Panc1 (cell line): ENCODE data around the gene CNTN4.

Experiments used
- POLR2AphosphoS5 ChIP-seq: IDR thresholded peaks from 2 replicates; pipeline ENCODE4 v1.6.1; 2012; ENCODE audit warnings: mild to moderate bottlenecking, low read depth, low read length, moderate library complexity
- SIN3A ChIP-seq: IDR thresholded peaks from 2 replicates; pipeline ENCODE4 v1.6.1; 2012; ENCODE audit warnings: low read depth, mild to moderate bottlenecking, low read length, moderate library complexity, borderline replicate concordance; ENCODE audit not compliant: insufficient read depth
- TF ChIP-seq, protein P1 (sequence below): fragments of 450-650 bp; IDR thresholded peaks from 2 replicates; pipeline ENCODE4 v1.5.1; 2017; ENCODE audit warnings: mild to moderate bottlenecking
- TF ChIP-seq, protein P2 (sequence below), 2 experiments: IDR thresholded peaks; 2 replicates each; pipeline ENCODE4 v1.6.1; 2011 to 2012; ENCODE audit warnings: low read depth in 2 of 2, control low read depth in 1 of 2, low read length in 1 of 2, mild to moderate bottlenecking in 1 of 2, moderate library complexity in 1 of 2; ENCODE audit not compliant: insufficient read depth in 1 of 2

DNA sequence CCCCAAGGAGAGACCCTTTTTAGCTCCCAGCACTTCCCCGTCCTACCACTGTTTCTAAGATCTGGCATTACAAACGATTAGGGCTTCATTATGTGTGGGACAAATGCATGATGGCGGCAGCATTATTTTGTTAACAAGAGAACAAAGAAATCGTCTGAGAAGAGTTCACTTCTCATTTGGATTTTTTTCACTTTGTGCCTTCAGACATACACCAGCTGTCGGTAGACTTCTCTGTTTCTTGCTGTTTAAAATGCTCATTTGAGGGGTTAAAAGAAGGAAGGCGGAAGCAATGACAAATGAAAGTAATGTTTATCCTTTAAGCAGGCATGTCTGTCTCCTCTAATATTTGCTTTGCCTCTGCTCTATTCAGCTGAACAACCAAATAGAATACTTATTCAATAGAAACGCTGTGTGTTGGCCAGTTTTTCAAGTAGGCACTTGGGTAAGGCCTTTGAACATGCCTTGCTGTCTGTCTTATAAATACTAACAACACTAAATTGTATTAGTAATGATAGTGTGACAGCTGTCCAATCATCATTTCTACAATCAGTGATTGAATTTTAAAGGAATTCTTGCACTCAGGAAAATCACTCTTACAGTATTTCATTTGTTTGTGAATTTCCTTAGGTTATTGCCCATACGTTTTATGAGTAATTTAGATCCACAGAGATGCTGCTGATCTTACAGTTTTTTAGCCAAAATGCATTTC is 629.1 kb downstream of the CNTN4 start:
- TF ChIP-seq, protein P1, sequence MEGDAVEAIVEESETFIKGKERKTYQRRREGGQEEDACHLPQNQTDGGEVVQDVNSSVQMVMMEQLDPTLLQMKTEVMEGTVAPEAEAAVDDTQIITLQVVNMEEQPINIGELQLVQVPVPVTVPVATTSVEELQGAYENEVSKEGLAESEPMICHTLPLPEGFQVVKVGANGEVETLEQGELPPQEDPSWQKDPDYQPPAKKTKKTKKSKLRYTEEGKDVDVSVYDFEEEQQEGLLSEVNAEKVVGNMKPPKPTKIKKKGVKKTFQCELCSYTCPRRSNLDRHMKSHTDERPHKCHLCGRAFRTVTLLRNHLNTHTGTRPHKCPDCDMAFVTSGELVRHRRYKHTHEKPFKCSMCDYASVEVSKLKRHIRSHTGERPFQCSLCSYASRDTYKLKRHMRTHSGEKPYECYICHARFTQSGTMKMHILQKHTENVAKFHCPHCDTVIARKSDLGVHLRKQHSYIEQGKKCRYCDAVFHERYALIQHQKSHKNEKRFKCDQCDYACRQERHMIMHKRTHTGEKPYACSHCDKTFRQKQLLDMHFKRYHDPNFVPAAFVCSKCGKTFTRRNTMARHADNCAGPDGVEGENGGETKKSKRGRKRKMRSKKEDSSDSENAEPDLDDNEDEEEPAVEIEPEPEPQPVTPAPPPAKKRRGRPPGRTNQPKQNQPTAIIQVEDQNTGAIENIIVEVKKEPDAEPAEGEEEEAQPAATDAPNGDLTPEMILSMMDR = no peak
- TF ChIP-seq POLR2AphosphoS5 = no peak
- TF ChIP-seq, protein P2, sequence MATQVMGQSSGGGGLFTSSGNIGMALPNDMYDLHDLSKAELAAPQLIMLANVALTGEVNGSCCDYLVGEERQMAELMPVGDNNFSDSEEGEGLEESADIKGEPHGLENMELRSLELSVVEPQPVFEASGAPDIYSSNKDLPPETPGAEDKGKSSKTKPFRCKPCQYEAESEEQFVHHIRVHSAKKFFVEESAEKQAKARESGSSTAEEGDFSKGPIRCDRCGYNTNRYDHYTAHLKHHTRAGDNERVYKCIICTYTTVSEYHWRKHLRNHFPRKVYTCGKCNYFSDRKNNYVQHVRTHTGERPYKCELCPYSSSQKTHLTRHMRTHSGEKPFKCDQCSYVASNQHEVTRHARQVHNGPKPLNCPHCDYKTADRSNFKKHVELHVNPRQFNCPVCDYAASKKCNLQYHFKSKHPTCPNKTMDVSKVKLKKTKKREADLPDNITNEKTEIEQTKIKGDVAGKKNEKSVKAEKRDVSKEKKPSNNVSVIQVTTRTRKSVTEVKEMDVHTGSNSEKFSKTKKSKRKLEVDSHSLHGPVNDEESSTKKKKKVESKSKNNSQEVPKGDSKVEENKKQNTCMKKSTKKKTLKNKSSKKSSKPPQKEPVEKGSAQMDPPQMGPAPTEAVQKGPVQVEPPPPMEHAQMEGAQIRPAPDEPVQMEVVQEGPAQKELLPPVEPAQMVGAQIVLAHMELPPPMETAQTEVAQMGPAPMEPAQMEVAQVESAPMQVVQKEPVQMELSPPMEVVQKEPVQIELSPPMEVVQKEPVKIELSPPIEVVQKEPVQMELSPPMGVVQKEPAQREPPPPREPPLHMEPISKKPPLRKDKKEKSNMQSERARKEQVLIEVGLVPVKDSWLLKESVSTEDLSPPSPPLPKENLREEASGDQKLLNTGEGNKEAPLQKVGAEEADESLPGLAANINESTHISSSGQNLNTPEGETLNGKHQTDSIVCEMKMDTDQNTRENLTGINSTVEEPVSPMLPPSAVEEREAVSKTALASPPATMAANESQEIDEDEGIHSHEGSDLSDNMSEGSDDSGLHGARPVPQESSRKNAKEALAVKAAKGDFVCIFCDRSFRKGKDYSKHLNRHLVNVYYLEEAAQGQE (IDR thresholded peaks at IDR 0.05; ENCODE audit: insufficient read depth in 1 of 2, low read depth in 2 of 2, low read length in 1 of 2) = no peak
- TF ChIP-seq SIN3A = no peak
